ENCODE results near the gene TXLNG.

Gene TXLNG

GRCh38 chrX:16874458-16875095 is 88.3 kb downstream of the TXLNG start:
- no peak for DNase-seq (ENCODE audit: low spot score)

GRCh38 chrX:16876696-16877095 is 90.4 kb downstream of the TXLNG start:
- DNase-seq (ENCODE audit: low spot score) = no peak

DNA sequence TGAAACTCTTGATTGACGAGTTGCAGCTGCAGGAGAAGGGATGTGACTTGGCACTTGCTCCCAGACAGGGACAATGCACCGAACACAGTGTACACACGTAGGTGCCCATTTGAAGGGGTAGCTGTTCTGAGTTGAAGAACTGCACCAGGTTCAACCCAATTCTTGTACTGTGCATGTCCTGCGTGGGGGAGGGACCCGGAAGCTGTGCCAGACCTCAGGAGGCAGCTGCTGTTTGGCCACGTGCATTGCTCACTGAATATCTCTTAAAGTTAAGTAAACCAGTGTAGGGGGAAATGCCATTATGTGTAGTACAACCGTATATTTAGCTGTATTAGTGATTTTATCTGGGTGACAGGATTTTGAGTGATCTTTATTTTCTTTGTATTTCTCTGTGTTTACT is 95.9 kb downstream of the TXLNG start:
- no peak for DNase-seq (ENCODE audit: low spot score)

- peak; percentile 67 for DNase-seq (ENCODE audit: low spot score)
Observed at GRCh38 chrX:16882702-16883486, 96.6 kb downstream of the TXLNG start.

DNA sequence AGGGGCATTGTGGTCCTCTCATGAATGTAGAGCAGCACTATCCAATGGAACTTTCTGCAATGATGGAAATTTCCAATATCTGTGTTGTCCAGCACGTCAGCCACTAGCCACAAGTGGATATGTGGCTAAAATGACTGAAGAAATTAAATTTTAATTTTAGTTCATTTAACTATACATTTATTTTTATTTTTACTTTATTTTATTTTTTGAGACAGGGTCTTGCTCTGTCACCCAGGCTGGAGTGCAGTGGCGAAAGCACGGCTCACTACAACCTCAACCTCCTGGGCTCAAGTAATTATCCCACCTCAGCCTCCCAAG is 97.2 kb downstream of the TXLNG start:
- no peak for DNase-seq (ENCODE audit: low spot score)

- no peak for DNase-seq (ENCODE audit: low spot score)
Observed at GRCh38 chrX:16885628-16886027, 99.4 kb downstream of the TXLNG start.

DNA sequence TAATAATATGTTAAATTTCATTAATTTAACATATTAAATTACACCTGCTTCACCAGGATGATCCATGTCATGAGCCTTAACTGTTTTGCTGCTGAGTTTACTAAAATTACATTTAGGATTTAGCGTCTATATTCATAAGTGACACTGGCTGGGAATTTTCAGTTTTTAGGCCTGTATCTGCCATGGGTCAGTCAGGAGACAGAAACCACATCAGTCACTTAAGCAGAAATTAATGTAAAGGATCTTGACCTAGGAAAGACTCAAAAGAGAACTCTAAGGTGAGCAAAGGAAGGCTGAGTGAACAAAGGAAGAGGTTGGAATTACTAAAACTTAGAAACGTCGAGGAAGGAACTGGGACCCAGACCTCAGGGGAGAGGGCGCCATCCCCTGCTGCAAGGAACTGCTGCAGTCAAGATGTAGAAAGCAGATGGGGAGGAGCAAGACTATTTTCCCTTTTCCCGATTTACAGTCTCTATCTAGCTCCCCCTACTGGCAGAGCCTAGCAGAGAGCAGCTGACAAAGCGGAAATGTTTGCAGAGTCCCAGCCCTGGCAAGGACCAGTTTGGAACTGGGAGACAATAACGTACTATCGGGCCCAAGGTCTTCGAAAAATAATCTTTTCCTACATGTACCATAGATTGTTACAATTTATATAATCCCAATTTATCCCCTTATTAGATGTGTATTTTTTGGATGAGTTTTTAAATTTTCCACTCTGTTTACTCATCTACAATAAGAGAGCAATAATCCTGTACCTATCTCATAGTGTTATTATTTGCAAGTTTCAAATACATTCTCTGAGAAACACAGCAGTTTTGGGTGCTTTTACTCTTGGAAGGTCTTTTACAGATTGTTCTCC is 106.5 kb downstream of the TXLNG start:
- DNase-seq (ENCODE audit: low spot score) = no peak

Data from left forelimb (tissue), 1 donor.